ENCODE data around the gene MTX3. TPM values are rescaled to one million over a fixed set of nuclear protein-coding genes. Genes with fewer than 3 reads are reported as not detected.

Gene MTX3
- total RNA-seq, 4 donors from 2014 or later, result 5.6 to 7.9 (median 7.4) TPM

GRCh38 chr5:79955941-79956670 lies 35.0 kb downstream of the MTX3 start:
- no peak for DNase-seq
- intact Hi-C loops (cut with DNase I; ENCODE audit: low total_unique reads) (no loop called here), in situ Hi-C loops (cut with MboI; ENCODE audit: low pct_ligation_motif_present in 1 of 4, low pct_unique_long_range_greater_than_20kb in 1 of 4, low sequenced_read_pairs in 3 of 4) (no loop called here)
- Histone ChIP-seq H3K4me3 (no peak overlapping the region), H3K27ac (no peak overlapping the region), H3K4me1 (no peaks in the 10 kb centered on the region), H3K9me3 (no peaks in the 10 kb centered on the region), H3K27me3 (no peaks in the 10 kb centered on the region), H3K36me3 (no peaks in the 10 kb centered on the region)
- WGBS, 2 donors (ENCODE audit: low coverage in 1 of 2), result 72% methylated on average over 6 of the region's 6 CpGs; no CpG with 5 or more reads in 1 of the 2 donors
- TF ChIP-seq POLR2AphosphoS5 (IDR thresholded peaks at IDR 0.05) (no peak), EP300 (IDR thresholded peaks at IDR 0.05; ENCODE audit: low read depth) (no peak), CTCF (IDR thresholded peaks at IDR 0.05) (no peak), POLR2A (IDR thresholded peaks at IDR 0.05) (no peak)

DNA sequence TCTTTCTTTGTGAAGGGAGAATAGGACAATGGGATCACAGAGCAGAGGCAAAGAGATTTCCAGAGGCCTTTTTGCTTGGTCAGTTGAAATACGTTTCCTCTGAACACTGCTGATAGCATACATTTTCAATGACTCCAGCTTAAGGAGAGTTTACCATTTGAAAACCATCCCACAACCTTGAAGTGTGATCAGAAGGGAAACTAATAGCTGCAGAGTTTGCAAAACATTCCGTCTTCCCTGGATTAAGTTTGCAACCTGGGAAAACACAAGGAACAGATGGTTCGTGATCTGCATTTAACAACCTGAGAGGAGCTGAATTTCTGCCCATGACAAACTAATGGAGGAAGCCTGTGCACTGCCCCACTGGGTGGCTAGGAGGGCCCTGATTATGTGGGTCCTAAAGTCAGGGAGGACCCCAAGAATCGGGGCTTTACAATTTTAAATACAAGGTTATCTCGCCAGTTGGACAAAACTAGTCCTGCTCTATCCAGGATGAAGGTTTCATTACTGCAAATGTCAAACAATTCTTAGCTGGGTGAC lies 35.6 kb downstream of the MTX3 start:
- H3K9me3 ChIP-seq, result no peaks in the 10 kb centered on the region
- H3K27ac ChIP-seq, result no peak overlapping the region
- H3K27me3 ChIP-seq, result no peaks in the 10 kb centered on the region
- TF ChIP-seq EP300 (IDR thresholded peaks at IDR 0.05; ENCODE audit: low read depth), result no peak
- no peak for TF ChIP-seq POLR2AphosphoS5 (IDR thresholded peaks at IDR 0.05)
- TF ChIP-seq CTCF (IDR thresholded peaks at IDR 0.05), result no peak
- no peak for TF ChIP-seq POLR2A (IDR thresholded peaks at IDR 0.05)
- 72 to 90% methylated on average over 2 to 5 of the region's 5 CpGs for WGBS, 2 donors (ENCODE audit: low coverage in 1 of 2)
- H3K36me3 ChIP-seq, result no peaks in the 10 kb centered on the region
- in situ Hi-C loops (cut with MboI; ENCODE audit: low pct_ligation_motif_present in 1 of 4, low pct_unique_long_range_greater_than_20kb in 1 of 4, low sequenced_read_pairs in 3 of 4), result no loop called here
- no peak for DNase-seq
- H3K4me1 ChIP-seq, result no peaks in the 10 kb centered on the region
- no peak overlapping the region for H3K4me3 ChIP-seq
- intact Hi-C loops (cut with DNase I; ENCODE audit: low total_unique reads), result no loop called here

DNA sequence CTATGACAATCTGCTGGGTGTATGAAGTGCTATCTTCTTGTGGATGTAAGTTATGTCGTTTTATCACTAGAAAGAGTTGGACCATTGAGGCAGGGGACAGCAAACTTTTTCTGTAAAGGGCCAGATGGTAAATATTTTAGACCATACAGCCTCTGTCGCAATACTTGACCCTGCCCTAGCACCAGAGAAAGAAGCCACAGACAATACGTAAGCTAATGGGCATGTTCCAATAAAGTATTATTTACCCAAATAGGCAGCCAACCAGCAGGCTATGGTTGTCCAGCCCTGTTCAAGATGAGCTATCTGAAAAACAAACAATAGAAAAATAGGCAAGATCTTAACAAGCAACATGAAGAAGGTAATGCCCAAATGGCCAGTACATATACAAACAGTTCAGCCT lies 36.4 kb downstream of the MTX3 start:
- in situ Hi-C loops (cut with MboI; ENCODE audit: low pct_ligation_motif_present in 1 of 4, low pct_unique_long_range_greater_than_20kb in 1 of 4, low sequenced_read_pairs in 3 of 4) (no loop called here), intact Hi-C loops (cut with DNase I; ENCODE audit: low total_unique reads) (no loop called here)
- no peaks in the 10 kb centered on the region for H3K27me3 ChIP-seq
- TF ChIP-seq POLR2AphosphoS5 (IDR thresholded peaks at IDR 0.05) (no peak), POLR2A (IDR thresholded peaks at IDR 0.05) (no peak)
- no peak overlapping the region for H3K27ac ChIP-seq
- 60 to 79% methylated on average over 1 to 3 of the region's 3 CpGs for WGBS, 2 donors (ENCODE audit: low coverage in 1 of 2)
- H3K36me3 ChIP-seq, result no peaks in the 10 kb centered on the region
- H3K4me1 ChIP-seq, result no peaks in the 10 kb centered on the region
- H3K9me3 ChIP-seq, result no peaks in the 10 kb centered on the region
- no peak overlapping the region for H3K4me3 ChIP-seq
- no peak for DNase-seq

- no peak for TF ChIP-seq CTCF (IDR thresholded peaks at IDR 0.05)
- no peak for TF ChIP-seq EP300 (IDR thresholded peaks at IDR 0.05; ENCODE audit: low read depth)
- TF ChIP-seq POLR2A (IDR thresholded peaks at IDR 0.05), result no peak
- no peak for TF ChIP-seq POLR2AphosphoS5 (IDR thresholded peaks at IDR 0.05)
- no peak for DNase-seq
- Histone ChIP-seq H3K36me3 (no peaks in the 10 kb centered on the region), H3K4me3 (no peak overlapping the region), H3K27ac (no peak overlapping the region), H3K27me3 (no peaks in the 10 kb centered on the region), H3K4me1 (no peaks in the 10 kb centered on the region), H3K9me3 (no peaks in the 10 kb centered on the region)
- 57 to 80% methylated on average over 1 to 3 of the region's 3 CpGs for WGBS, 2 donors (ENCODE audit: low coverage in 1 of 2)
- in situ Hi-C loops (cut with MboI; ENCODE audit: low pct_ligation_motif_present in 1 of 4, low pct_unique_long_range_greater_than_20kb in 1 of 4, low sequenced_read_pairs in 3 of 4) (no loop called here), intact Hi-C loops (cut with DNase I; ENCODE audit: low total_unique reads) (no loop called here)
Observed at GRCh38 chr5:79947567-79947966, 43.5 kb downstream of the MTX3 start.
